AG09319 (cell line): ENCODE data around the gene IRF2.
A peak's percentile ranks its signal among the peaks of the same experiment; 100 is the strongest.

Experiments
- DNase-seq: peaks from one replicate; pipeline ENCODE4 v3.0.0-alpha.2; 2010; ENCODE audit warnings: low read depth; ENCODE audit errors: extremely low read depth
- CTCF ChIP-seq: IDR thresholded peaks from 2 replicates; pipeline ENCODE4 v1.5.1; 2011; ENCODE audit warnings: low read depth, mild to moderate bottlenecking, inconsistent platforms, low read length, moderate library complexity

The IRF2 gene

GRCh38 chr4:184401397-184402171, 72.8 kb downstream of the IRF2 start:
- TF ChIP-seq CTCF, result no peak
- no peak for DNase-seq

- TF ChIP-seq CTCF, result no peak
- DNase-seq, result no peak
Observed at GRCh38 chr4:184400891-184401290, 73.5 kb downstream of the IRF2 start.

GRCh38 chr4:184400375-184400870, 73.9 kb downstream of the IRF2 start:
- peak; percentile 91 for DNase-seq
- TF ChIP-seq CTCF, result peak; percentile 40

- DNase-seq, result no peak
- TF ChIP-seq CTCF, result no peak
Observed at GRCh38 chr4:184399512-184399908, 74.8 kb downstream of the IRF2 start.

- no peak for DNase-seq
Observed at GRCh38 chr4:184398741-184399511, 75.4 kb downstream of the IRF2 start.

GRCh38 chr4:184397516-184398163, 76.7 kb downstream of the IRF2 start:
- no peak for TF ChIP-seq CTCF
- DNase-seq, result no peak

More at GRCh38 chr4:184398741-184399511, 75.4 kb downstream of the IRF2 start:
- TF ChIP-seq CTCF, result no peak
